Measurements from ENCODE around the gene ALDH1A3. TPM values are rescaled to one million over a fixed set of nuclear protein-coding genes. Genes with fewer than 3 reads are reported as not detected.

The ALDH1A3 gene
- total RNA-seq, 1 donor from 2014 or later, result 6.3 TPM

GRCh38 chr15:100925480-100925879, 45.8 kb downstream of the ALDH1A3 start:
- DNase-seq (ENCODE audit: low read depth in 2 of 2), result no peak

- no peak for DNase-seq (ENCODE audit: low read depth in 2 of 2)
These were observed 46.6 kb downstream of the ALDH1A3 start for GRCh38 chr15:100926258-100926657.

- DNase-seq (ENCODE audit: low read depth in 2 of 2), result no peak
These were observed 47.5 kb downstream of the ALDH1A3 start for GRCh38 chr15:100926971-100927756.

GRCh38 chr15:100928632-100929280, 49.1 kb downstream of the ALDH1A3 start:
- DNase-seq (ENCODE audit: low read depth in 2 of 2), result no peak

DNA sequence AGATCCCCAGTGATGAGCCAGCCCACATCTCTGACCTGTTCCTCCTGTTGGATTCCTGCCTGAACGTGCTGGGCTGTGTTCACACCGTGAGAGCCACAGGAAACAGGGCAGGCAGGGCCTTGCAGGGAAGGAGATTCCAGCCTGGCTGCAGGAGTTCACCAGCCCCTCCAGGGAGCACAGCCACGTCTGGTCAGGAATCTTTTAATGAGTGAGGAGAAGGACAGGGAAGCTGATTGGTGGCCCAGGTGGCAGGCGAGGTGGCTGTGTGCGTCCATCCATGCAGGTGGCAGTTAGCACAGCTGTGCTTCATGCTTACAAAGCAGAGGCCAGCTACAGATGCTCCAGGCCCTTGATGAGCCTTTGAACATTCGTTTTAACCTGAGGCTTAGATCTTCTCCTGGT, 50.0 kb downstream of the ALDH1A3 start:
- no peak for DNase-seq (ENCODE audit: low read depth in 2 of 2)

GRCh38 chr15:100930306-100930848, 50.7 kb downstream of the ALDH1A3 start:
- DNase-seq (ENCODE audit: low read depth in 2 of 2), result no peak

DNA sequence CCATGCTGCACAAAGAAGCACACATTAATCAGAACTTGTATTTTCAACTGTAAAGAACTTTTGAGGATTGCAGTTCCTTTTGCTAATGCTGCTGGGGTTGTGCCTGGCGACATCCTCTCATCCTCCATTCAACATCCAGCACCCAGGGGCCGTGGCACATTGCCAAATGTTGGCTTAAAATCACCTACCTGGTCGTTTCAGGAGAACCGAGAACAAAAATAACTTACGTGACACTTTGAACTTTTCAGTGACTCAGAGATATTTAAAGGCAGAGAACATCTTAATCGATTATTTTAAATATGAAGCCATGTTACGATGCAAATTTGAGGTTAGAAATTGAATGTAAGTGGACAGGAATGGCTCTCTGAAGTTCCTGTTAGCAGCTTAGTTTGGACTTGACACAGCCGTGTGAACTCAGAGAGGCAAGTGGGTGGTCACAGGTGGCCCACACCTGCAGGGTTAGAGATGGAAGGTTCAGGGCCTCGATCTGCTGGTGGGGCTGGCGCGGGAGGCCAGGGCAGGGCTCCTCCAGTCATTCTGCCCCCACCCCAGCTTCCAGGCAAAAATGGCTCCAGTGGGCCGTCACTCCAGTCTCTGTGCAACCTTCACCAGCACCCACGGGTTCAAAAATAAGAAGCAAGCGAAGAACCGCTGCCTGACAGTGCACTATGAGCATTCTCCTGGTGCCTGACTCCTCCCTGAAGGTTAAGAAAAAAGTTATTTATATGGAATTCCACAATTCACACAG, 51.7 kb downstream of the ALDH1A3 start:
- no peak for DNase-seq (ENCODE audit: low read depth in 2 of 2)

DNA sequence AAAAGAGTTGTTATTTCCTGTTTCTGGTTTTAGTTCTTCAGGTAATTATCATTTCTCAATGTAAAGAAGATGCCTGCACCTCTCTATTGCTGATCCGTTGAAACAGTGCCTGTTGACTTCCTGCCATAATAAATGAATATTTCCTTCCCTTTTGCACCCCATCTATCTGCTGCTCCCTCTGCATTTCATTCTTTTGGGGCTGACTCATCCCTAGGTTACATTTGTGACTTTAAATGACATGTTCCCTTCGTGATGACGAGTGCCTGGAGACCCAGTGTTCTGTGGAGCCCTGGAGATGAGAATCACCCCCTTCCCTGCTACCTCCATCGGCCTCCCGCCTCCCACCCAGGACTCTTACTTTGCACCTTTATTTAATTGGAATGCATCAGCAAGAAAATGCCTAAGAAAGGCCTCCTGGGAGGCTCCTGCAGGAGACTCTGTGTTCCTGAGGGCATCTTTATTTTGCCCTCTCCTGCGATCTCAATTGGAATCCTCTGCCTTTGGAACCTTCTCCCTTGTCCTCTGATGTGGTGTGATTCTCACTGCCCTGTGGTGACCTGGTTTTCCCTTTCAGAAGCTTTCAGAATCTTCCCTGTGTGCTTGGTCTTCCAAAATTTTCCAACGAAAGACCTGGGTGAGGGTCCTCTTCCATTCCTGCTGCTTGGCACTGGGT, 53.2 kb downstream of the ALDH1A3 start:
- no peak for DNase-seq (ENCODE audit: low read depth in 2 of 2)

DNA sequence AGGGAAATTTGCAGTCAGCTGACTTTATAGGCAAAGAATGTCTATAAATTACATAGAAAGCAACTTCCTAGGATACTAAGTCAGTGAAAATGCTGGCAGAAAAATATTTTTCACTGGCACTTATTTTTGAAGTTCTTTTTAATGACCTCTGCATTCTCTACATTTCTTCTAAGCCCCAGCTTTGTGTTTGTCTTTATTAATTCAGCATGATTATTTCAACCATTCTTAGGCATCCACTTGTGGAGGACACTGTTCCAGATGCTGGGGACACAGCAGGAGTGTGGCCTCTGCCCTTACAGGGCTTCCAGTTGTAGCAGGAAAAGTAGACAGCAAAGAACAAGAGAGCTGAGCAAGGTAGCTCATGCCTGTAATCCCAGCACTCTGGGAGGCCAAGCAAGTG, 54.5 kb downstream of the ALDH1A3 start:
- DNase-seq (ENCODE audit: low read depth in 2 of 2), result no peak

- peak in 1 of 2 donors; percentile 18 for DNase-seq (ENCODE audit: low read depth in 2 of 2)
These were observed 55.1 kb downstream of the ALDH1A3 start for GRCh38 chr15:100934726-100935125.

DNA sequence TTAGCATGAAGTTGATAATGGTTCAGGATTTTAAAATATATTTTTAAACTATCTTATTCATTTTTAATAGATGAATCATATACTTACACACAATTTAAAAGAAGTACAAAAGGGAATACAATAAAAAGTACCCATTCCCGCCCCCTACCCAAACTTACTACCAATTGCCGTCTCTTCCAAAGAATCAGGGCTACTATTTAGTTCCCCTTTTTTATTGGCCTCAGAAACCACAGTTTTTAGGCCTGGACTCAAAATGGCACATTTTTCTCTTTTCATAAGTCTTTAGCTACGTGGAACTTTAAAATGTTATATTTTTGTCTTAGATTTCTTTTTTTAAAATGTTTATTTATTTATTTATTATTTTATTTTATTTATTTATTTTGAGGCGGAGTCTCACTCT, 57.5 kb downstream of the ALDH1A3 start:
- no peak for DNase-seq (ENCODE audit: low read depth in 2 of 2)

DNA sequence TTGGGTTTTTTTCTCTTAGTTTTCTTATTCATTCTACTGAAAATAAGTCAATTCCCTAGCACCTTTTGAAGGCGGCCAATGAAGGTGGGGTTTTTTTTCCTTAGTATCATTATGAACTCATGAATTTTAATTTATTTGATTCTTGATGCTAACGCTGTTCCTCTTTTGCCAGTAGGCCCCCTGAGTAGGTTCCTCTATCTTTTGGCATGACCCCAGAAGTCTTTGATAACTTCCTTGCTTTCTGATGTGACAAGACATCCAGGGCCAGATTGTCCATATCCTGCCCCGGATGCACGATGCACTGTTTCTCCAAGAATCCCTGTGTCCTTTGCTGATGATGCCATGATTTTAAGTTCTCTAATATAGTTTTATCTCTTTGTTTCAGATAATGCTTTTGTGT, 60.2 kb downstream of the ALDH1A3 start:
- DNase-seq (ENCODE audit: low read depth in 2 of 2), result no peak

DNA sequence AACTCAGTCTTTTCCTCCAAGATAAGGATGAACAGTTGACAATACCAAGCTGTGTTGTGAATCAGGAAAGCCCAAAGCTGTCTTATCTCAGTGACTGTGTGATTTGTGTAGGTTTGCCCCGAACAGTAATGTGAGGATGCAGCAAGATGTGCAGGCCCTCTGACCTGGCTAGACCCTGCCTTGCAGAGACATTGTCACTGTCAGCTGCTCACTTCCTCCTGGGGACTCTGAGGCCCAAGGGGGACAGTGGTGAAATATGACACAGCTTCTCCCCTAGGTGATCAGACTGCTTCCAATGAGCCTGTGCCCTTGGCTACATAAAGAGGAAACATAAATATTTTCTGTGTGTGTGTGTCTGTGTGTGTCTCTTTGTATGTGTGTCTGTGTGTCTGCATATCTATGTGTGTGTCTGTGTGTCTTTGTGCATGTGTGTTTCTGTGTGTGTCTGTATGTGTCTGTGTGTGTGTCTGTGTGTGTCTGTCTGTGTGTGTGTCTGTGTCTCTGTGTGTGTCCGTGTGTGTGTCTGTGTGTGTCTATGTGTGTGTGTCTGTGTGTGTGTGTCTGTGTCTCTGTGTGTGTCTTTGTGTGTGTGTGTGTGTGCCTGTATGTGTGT, 61.2 kb downstream of the ALDH1A3 start:
- no peak for DNase-seq (ENCODE audit: low read depth in 2 of 2)

DNA sequence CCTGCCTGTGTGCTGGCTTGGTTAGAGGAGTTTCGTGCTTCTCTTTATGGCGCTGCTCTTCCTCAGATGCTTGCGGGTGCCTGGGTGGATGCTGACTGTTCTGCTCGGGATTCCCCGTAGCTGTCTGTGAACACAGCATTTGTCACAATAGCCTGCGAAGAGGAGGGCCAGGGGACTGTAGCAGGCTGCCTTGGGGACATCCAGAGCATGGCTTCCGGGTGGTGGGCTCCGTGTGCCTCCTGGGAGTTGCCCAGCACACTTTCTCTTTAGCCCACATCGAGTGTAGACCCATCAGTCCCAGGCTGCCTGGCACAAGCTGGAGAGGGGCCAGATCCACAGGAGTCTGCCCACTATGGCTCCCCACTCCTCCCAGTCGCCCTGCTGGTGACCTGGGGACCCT, 61.9 kb downstream of the ALDH1A3 start:
- DNase-seq (ENCODE audit: low read depth in 2 of 2), result no peak

DNA sequence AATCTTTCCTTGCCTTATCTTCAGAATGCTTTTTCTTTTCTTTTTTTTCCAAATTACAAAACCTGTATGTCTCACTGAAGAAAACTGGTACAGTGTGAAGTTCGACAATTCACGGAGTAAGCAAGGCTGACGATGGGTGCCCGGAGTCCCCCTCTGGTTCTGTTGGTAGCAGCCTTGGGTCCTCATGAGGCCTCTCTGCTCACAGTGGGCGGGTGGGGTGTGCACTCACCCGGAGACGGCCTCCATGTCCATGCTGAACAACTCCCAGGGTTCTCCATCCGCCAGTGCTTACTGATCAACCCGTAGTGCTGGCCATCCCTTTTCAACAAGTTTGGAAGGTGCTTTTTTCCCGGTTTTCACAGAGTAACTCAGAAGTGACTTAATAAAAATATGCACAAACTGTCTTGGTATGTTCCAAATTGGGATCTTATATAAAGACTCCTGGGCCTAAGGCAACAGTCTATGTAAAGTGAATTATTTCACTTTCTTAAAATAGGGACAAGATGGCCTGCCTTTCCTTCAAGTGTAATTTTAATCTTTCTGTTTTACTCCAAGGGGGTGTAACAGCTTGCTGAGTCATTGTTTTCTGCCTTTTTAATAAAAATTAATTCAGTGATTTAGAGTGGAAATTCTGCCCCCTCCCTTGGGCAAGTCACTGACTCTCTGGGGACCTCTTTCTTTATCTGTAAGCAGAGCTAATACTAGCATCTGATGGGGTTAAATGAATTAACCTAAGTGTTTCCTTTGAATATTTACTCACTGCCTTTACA, 63.2 kb downstream of the ALDH1A3 start:
- DNase-seq (ENCODE audit: low read depth in 2 of 2), result no peak

DNA sequence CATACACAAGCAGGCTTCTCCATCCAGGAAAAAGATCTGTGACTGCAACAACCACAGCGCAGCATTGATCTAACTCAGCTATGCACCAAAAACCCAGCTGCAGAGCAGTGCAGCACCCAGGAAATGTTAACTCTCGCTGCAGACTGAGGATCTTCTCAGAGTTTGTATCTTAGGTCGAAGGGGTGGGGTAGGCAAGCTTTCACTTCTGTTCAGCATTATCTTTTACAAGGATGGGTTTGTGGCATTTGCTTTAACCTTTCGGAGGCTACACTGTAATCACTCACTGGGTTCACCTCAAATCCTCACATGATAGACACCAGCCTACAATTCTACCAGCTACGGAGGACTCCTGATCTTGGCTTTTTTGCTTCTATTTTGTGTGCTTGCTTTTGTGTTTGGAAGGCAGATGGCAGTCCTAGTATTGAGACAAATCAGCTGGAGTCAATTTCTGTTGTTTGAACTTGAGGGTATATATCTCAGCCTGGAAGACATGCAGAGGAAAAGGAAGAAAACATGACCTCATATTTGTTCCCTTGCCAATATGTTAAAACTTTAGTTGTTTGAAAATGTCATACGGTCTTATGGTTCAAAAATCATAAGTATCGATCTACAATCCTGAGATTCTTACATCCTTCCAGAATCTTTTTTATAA, 64.7 kb downstream of the ALDH1A3 start:
- no peak for DNase-seq (ENCODE audit: low read depth in 2 of 2)

DNA sequence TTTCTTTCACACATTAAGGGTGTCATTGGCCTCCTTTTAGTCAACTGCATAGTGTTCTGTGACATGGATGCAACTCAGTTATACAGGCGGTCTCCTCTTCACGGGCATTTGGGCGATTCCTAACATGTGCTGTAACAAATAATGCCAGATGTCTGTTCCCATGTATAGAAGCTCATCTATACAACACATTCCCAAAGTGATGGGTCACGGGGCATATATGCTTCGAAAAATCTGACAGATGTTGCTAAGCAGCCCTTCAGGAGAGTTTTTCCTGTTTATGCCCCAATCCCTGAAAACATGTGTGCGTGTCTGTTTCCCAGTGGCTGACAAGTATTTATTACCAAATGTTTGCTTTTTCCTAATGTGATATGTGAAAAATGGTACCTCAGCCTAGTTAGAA, 65.4 kb downstream of the ALDH1A3 start:
- DNase-seq (ENCODE audit: low read depth in 2 of 2), result no peak

DNA sequence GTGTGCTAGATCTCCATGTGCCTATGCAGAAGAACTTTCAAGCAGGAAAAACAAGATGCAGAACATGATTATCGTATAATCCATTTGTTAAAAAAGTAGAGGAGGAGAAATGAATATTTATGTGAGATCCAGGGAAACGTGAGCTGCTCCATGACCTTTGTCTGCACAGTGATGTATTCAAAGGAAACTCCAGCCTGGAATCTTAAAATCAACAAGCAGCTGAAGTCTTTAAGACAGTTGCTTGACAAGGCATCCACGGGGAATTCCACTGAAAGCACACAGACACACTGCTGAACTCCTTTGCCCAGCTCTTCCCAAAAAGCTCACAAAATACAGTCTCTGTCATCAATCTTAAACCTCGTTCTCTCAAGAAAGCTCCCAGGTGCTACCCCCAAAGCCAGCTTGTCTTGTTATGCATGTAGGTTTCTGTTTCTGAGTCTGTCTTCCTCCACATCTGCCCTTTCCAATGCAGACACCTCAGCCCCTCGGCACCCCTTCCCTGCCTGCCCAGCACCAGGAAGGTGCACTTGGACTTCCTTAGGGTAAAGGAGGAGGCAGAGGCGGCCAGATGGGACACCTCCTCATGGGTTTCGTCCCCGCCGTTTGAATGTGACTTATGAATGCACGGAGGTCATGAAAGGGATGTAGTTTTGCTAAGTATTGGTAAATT, 68.3 kb downstream of the ALDH1A3 start:
- peak in 1 of 2 donors; percentile 25 for DNase-seq (ENCODE audit: low read depth in 2 of 2)

- DNase-seq (ENCODE audit: low read depth in 2 of 2), result no peak
These were observed 68.8 kb downstream of the ALDH1A3 start for GRCh38 chr15:100948430-100948762.
